Stimulated activated naive CD4-positive, alpha-beta T cell (primary cell): ENCODE measurements around the gene LDLRAD1.
"Not testable (repeated sequence)": the region's sequence is repeated elsewhere in the genome, so short reads cannot be mapped to it uniquely, and the experiment has no call there.

Experiments used
- DNase-seq, 6 experiments: peaks; one replicate each; lab custom pipeline; 2025; lab: John Stamatoyannopoulos, UW

Gene LDLRAD1

GRCh38 chr1:54016343-54017282 is 1.4 kb downstream of the LDLRAD1 start:
- DNase-seq, result no peak

- DNase-seq, result no peak
Measured at GRCh38 chr1:54014009-54014629, 3.9 kb downstream of the LDLRAD1 start.

- DNase-seq, result no peak
Measured at GRCh38 chr1:54013393-54014008, 4.5 kb downstream of the LDLRAD1 start.

- DNase-seq, result no peak
Measured at GRCh38 chr1:54012863-54013262, 5.1 kb downstream of the LDLRAD1 start.

GRCh38 chr1:54012008-54012325 is 6.0 kb downstream of the LDLRAD1 start:
- no peak for DNase-seq

- no peak for DNase-seq
Measured at GRCh38 chr1:54011316-54012007, 6.5 kb downstream of the LDLRAD1 start.

- DNase-seq, result no peak
Measured at GRCh38 chr1:54010415-54011117, 7.4 kb downstream of the LDLRAD1 start.

- no peak for DNase-seq
Measured at GRCh38 chr1:54009406-54009805, 8.6 kb downstream of the LDLRAD1 start.

GRCh38 chr1:54008876-54009275 is 9.1 kb downstream of the LDLRAD1 start:
- DNase-seq, result no peak

GRCh38 chr1:54007613-54008012 is 10.4 kb downstream of the LDLRAD1 start:
- no peak for DNase-seq

GRCh38 chr1:54006508-54006907 is 11.5 kb downstream of the LDLRAD1 start:
- DNase-seq, result no peak

- DNase-seq, result no peak
Measured at GRCh38 chr1:54004481-54005049, 13.4 kb downstream of the LDLRAD1 start.

GRCh38 chr1:54003750-54004480 is 14.1 kb downstream of the LDLRAD1 start:
- DNase-seq, result not testable (repeated sequence)

- no peak for DNase-seq
Measured at GRCh38 chr1:54003249-54003646, 14.7 kb downstream of the LDLRAD1 start.

GRCh38 chr1:54002544-54003248 is 15.3 kb downstream of the LDLRAD1 start:
- DNase-seq, result no peak

GRCh38 chr1:54001591-54001990 is 16.4 kb downstream of the LDLRAD1 start:
- DNase-seq, result no peak

- no peak for DNase-seq
Measured at GRCh38 chr1:53999920-54000319, 18.1 kb downstream of the LDLRAD1 start.

- no peak for DNase-seq
Measured at GRCh38 chr1:53998223-53998622, 19.8 kb downstream of the LDLRAD1 start.

GRCh38 chr1:53995683-53996082 is 22.3 kb downstream of the LDLRAD1 start:
- no peak for DNase-seq

GRCh38 chr1:53994516-53994915 is 23.5 kb downstream of the LDLRAD1 start:
- not testable (repeated sequence) for DNase-seq
